Measurements from ENCODE around the gene KCNN2.

- TF ChIP-seq EZH2 (IDR thresholded peaks at IDR 0.05; ENCODE audit: borderline replicate concordance, control insufficient read depth, low read depth, low read length), result no peak
- TF ChIP-seq CEBPB (IDR thresholded peaks at IDR 0.05; ENCODE audit: borderline replicate concordance in 1 of 2, low read depth in 2 of 2, low read length in 2 of 2), result no peak
- TF ChIP-seq BCL11A (IDR thresholded peaks at IDR 0.05; ENCODE audit: low read depth, low read length), result no peak
- no peak for TF ChIP-seq NFYA (IDR thresholded peaks at IDR 0.05; ENCODE audit: borderline replicate concordance, low read depth, low read length)
- no peak for TF ChIP-seq CTCF (IDR thresholded peaks at IDR 0.05 in 2 of 3, conservative IDR thresholded peaks at IDR 0.05 in 1 of 3; ENCODE audit: control insufficient read depth in 2 of 3, extremely low read depth in 1 of 3, insufficient read depth in 1 of 3, low read depth in 3 of 3, low read length in 3 of 3)
- TF ChIP-seq MTA3 (IDR thresholded peaks at IDR 0.05; ENCODE audit: borderline replicate concordance, low read length), result no peak
Measured at GRCh38 chr5:114524221-114524620, 162.4 kb downstream of the KCNN2 start.
